ENCODE data around the gene NATD1.

NATD1 gene

GRCh38 chr17:21214777-21215541 lies 38.3 kb downstream of the NATD1 start:
- DNase-seq (ENCODE audit: low read depth), result peak; percentile 16
- H3K4me3 ChIP-seq (ENCODE audit: low read depth, low read length), result peak overlapping the region; percentile 99
- no peak for TF ChIP-seq CTCF (IDR thresholded peaks at IDR 0.05; ENCODE audit: insufficient read depth, low read depth, low read length, missing control alignments)

GRCh38 chr17:21214015-21214776 lies 39.0 kb downstream of the NATD1 start, which contains the start of gene TMEM11:
TMEM11 (minus strand) TSS chr17:21214161; CDS start chr17:21214152, 9 bp downstream.
- peak within 1 kb of the TSS; percentile 99 for H3K4me3 ChIP-seq (ENCODE audit: low read depth, low read length)
- TF ChIP-seq CTCF (IDR thresholded peaks at IDR 0.05; ENCODE audit: insufficient read depth, low read depth, low read length, missing control alignments), result peak; percentile 9
- peak; percentile 98 for DNase-seq (ENCODE audit: low read depth)

- DNase-seq (ENCODE audit: low read depth), result peak; percentile 37
- TF ChIP-seq CTCF (IDR thresholded peaks at IDR 0.05; ENCODE audit: insufficient read depth, low read depth, low read length, missing control alignments), result no peak
- peak overlapping the region; percentile 99 for H3K4me3 ChIP-seq (ENCODE audit: low read depth, low read length)
These were observed 39.6 kb downstream of the NATD1 start for GRCh38 chr17:21213638-21214014.

- DNase-seq (ENCODE audit: low read depth), result no peak
- no peak for TF ChIP-seq CTCF (IDR thresholded peaks at IDR 0.05; ENCODE audit: insufficient read depth, low read depth, low read length, missing control alignments)
These were observed 40.2 kb downstream of the NATD1 start for GRCh38 chr17:21212826-21213637.

GRCh38 chr17:21211825-21212479 lies 41.3 kb downstream of the NATD1 start:
- DNase-seq (ENCODE audit: low read depth), result no peak
- H3K4me3 ChIP-seq (ENCODE audit: low read depth, low read length), result no peak overlapping the region
- TF ChIP-seq CTCF (IDR thresholded peaks at IDR 0.05; ENCODE audit: insufficient read depth, low read depth, low read length, missing control alignments), result no peak

More at GRCh38 chr17:21212826-21213637, 40.2 kb downstream of the NATD1 start:
- H3K4me3 ChIP-seq (ENCODE audit: low read depth, low read length), result peak overlapping the region; percentile 99

- no peak for DNase-seq (ENCODE audit: low read depth)
- TF ChIP-seq CTCF (IDR thresholded peaks at IDR 0.05; ENCODE audit: insufficient read depth, low read depth, low read length, missing control alignments), result no peak
- no peak overlapping the region for H3K4me3 ChIP-seq (ENCODE audit: low read depth, low read length)
These were observed 42.7 kb downstream of the NATD1 start for GRCh38 chr17:21210411-21211076.

Data from GM12865 (cell line).